Stomach (tissue), 4 donors: ENCODE results near the gene AIG1.

Source experiments
- POLR2A ChIP-seq, 4 donors: fragments of 450-650 bp; IDR thresholded peaks; one replicate each; pipeline ENCODE4 v1.6.1; 2016; ENCODE audit warnings: antibody characterized with exemption in 4 of 4, control low read depth in 2 of 4, mild to moderate bottlenecking in 1 of 4, moderate library complexity in 1 of 4
- TF ChIP-seq, protein P1 (sequence below), 7 experiments: fragments of 450-650 bp in 4 of 7; fragments of 200-600 bp in 3 of 7; sonication (generic) in 3 of 7; IDR thresholded peaks; one replicate each; pipeline ENCODE4 v1.5.1; 2016 to 2019; ENCODE audit warnings: antibody characterized with exemption in 7 of 7, control low read depth in 2 of 7, mild to moderate bottlenecking in 1 of 7

DNA sequence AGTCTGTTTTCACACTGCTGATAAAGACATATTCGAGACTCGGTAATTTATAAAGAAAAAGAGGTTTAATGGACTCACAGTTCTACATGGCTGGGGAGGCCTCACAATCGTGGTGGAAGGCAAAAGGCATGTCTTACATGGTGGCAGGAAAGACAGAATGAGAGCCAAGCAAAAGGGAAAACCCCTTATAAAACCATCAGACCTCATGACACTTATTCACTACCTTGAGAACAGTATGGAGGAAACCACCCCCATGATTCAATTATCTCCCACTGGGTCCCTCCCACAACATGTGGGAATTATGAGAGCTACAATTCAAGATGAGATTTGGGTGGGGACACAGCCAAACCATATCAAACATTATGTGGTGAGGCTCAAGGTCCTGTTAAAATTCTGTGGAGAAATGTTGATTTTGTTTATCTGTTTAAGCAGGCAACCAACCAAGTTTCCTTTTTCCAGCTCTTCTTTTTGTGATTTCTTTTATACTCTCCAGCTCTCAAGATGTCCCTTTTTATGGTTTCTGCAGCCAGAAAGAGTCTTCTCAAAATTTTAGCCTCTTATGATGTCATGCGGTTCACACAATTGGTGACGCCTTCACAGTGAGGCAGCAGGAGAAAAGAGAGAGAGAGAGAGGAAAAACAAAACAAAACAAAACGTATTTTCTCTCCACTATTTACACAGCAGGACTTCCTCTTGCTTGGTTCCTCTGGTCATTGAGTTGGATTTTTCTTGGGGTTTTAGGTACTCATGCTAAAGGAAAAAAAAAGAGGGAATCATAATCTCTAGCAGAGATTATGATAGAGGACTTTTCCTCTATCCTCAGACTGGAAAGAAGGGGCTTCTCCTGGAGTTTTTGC, 18.0 kb downstream of the AIG1 start:
- TF ChIP-seq, protein P1, sequence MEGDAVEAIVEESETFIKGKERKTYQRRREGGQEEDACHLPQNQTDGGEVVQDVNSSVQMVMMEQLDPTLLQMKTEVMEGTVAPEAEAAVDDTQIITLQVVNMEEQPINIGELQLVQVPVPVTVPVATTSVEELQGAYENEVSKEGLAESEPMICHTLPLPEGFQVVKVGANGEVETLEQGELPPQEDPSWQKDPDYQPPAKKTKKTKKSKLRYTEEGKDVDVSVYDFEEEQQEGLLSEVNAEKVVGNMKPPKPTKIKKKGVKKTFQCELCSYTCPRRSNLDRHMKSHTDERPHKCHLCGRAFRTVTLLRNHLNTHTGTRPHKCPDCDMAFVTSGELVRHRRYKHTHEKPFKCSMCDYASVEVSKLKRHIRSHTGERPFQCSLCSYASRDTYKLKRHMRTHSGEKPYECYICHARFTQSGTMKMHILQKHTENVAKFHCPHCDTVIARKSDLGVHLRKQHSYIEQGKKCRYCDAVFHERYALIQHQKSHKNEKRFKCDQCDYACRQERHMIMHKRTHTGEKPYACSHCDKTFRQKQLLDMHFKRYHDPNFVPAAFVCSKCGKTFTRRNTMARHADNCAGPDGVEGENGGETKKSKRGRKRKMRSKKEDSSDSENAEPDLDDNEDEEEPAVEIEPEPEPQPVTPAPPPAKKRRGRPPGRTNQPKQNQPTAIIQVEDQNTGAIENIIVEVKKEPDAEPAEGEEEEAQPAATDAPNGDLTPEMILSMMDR (IDR thresholded peaks at IDR 0.05): no peak
- no peak for TF ChIP-seq POLR2A (IDR thresholded peaks at IDR 0.05)
